HepG2 (cell line): ENCODE results near the gene PRR36. TPM values are rescaled to one million over a fixed set of nuclear protein-coding genes. Genes with fewer than 3 reads are reported as not detected.
"Not testable (repeated sequence)": the region's sequence is repeated elsewhere in the genome, so short reads cannot be mapped to it uniquely, and the experiment has no call there.

Experiments
- ATAC-seq: fragments of 200-7000 bp; cut with Tn5 transposase; 3 replicates; pipeline ENCODE4 v1.9.1; 2020; ENCODE audit warnings: mild to moderate bottlenecking, moderate library complexity
- BruUV-seq: library from RNA; stranded (reverse); fragments of 400-500 nt; replicated peaks from 2 replicates; lab custom pipeline; 2021; lab: Mats Ljungman, UMichigan
- CTCF ChIA-PET: fragments of 300-600 bp; formaldehyde crosslinking; extraction: SDS; loops from one replicate; lab custom pipeline; 2021; ENCODE audit warnings: low total read pairs, inconsistent platforms, low intra/inter-chr PET ratio; lab: Yijun Ruan, JAX
- POLR2A ChIA-PET: fragments of 350-600 bp; sonication (Branson Sonifier 250); formaldehyde crosslinking; loops from one replicate; lab custom pipeline; 2020; ENCODE audit warnings: antibody characterized with exemption, inconsistent platforms; lab: Yijun Ruan, JAX
- DNase-seq: peaks from one replicate; pipeline ENCODE4 v3.0.0-alpha.2; 2015; ENCODE audit warnings: low spot score
- FAIRE-seq: peaks from 3 replicates; lab custom pipeline; 2011; peaks lifted over from hg19 to GRCh38; lab: Jason Lieb, UNC
- H2AFZ ChIP-seq: one replicate; pipeline ENCODE4 v1.6.1; 2011; ENCODE audit warnings: low read length, inconsistent platforms
- H3K27ac ChIP-seq: fragments of 300-600 bp; 3 replicates; pipeline ENCODE4 v1.8.0; 2011; ENCODE audit warnings: mixed run types, mild to moderate bottlenecking, mixed read lengths, low read length, inconsistent platforms; ENCODE audit not compliant: insufficient read depth; ENCODE audit errors: extremely low read length
- H3K27me3 ChIP-seq, 2 experiments: fragments of 200-600 bp in 1 of 2; 2 replicates in 1 of 2; 3 replicates in 1 of 2; pipeline versions ENCODE4 v1.6.0 to v1.8.0; 2011; ENCODE audit warnings: low read length in 2 of 2, mild to moderate bottlenecking in 2 of 2, moderate library complexity in 2 of 2, inconsistent platforms in 1 of 2; ENCODE audit not compliant: insufficient read depth in 2 of 2, control insufficient read depth in 1 of 2
- H3K36me3 ChIP-seq, 2 experiments: fragments of 200-600 bp in 1 of 2; replicated peaks in 1 of 2; 2 replicates in 1 of 2; 3 replicates in 1 of 2; pipeline versions ENCODE4 v1.5.1 to v1.8.0; 2011; ENCODE audit warnings: low read length in 2 of 2, inconsistent platforms in 1 of 2; ENCODE audit not compliant: insufficient read depth in 2 of 2, control insufficient read depth in 1 of 2
- H3K4me1 ChIP-seq: 2 replicates; pipeline ENCODE4 v1.5.1; 2012; ENCODE audit warnings: low read length, inconsistent platforms; ENCODE audit not compliant: insufficient read depth
- H3K4me2 ChIP-seq: 2 replicates; pipeline ENCODE4 v1.6.0; 2011; ENCODE audit warnings: low read depth, low read length, inconsistent platforms
- H3K4me3 ChIP-seq, 3 experiments: fragments of 200-600 bp in 1 of 3; sonication (generic), shearing (Covaris generic) in 1 of 3; replicated peaks in 1 of 3; 2 replicates each; pipeline ENCODE4 v1.5.1; 2011 to 2016; ENCODE audit warnings: low read length in 3 of 3, inconsistent platforms in 2 of 3, low read depth in 2 of 3, mild to moderate bottlenecking in 2 of 3, control low read depth in 1 of 3, mixed read lengths in 1 of 3; ENCODE audit not compliant: insufficient read depth in 1 of 3
- H3K79me2 ChIP-seq: one replicate; pipeline ENCODE4 v1.6.1; 2011; ENCODE audit warnings: low read length, inconsistent platforms; ENCODE audit not compliant: insufficient read depth
- H3K9ac ChIP-seq: 2 replicates; pipeline ENCODE4 v1.6.0; 2011; ENCODE audit warnings: mild to moderate bottlenecking, low read depth, low read length, inconsistent platforms; ENCODE audit not compliant: insufficient read depth
- H3K9me3 ChIP-seq: 2 replicates; pipeline ENCODE4 v1.5.1; 2012; ENCODE audit warnings: mild to moderate bottlenecking, low read length
- H4K20me1 ChIP-seq: 2 replicates; pipeline ENCODE4 v1.6.0; 2011; ENCODE audit warnings: inconsistent platforms, mild to moderate bottlenecking, low read length, moderate library complexity; ENCODE audit not compliant: insufficient read depth
- DR1 ChIP-seq: sonication (generic); formaldehyde crosslinking; IDR thresholded peaks from 2 replicates; pipeline ENCODE4 v1.8.0; 2021; ENCODE audit warnings: mild to moderate bottlenecking, missing genetic modification reagents, inconsistent platforms
- ELF3 ChIP-seq: IDR thresholded peaks from 2 replicates; pipeline ENCODE4 v1.6.1; 2016; ENCODE audit warnings: missing genetic modification reagents, missing compliant biosample characterization
- HES4 ChIP-seq: sonication (generic); formaldehyde crosslinking; IDR thresholded peaks from 2 replicates; pipeline ENCODE4 v1.9.0; 2021; ENCODE audit warnings: mild to moderate bottlenecking, missing genetic modification reagents, borderline replicate concordance
- HOMEZ ChIP-seq: IDR thresholded peaks from 2 replicates; pipeline ENCODE4 v1.6.1; 2016; ENCODE audit warnings: low read depth
- KMT2A ChIP-seq: sonication (generic); formaldehyde crosslinking; IDR thresholded peaks from 2 replicates; pipeline ENCODE4 v1.4.0; 2020; ENCODE audit warnings: missing genetic modification reagents
- PCBP1 ChIP-seq: fragments of 200-400 bp; formaldehyde crosslinking; IDR thresholded peaks from 2 replicates; pipeline ENCODE4 v1.6.1; 2017; ENCODE audit warnings: mild to moderate bottlenecking, low read depth, low read length, borderline replicate concordance
- ZBTB21 ChIP-seq: sonication (generic); formaldehyde crosslinking; IDR thresholded peaks from 2 replicates; pipeline ENCODE4 v1.4.0; 2020; ENCODE audit warnings: missing genetic modification reagents
- ZBTB38 ChIP-seq: sonication (generic); formaldehyde crosslinking; IDR thresholded peaks from 2 replicates; pipeline ENCODE4 v1.5.1; 2020; ENCODE audit warnings: mild to moderate bottlenecking, missing genetic modification reagents
- ZKSCAN5 ChIP-seq: sonication (generic); formaldehyde crosslinking; IDR thresholded peaks from 2 replicates; pipeline ENCODE4 v1.5.1; 2020; ENCODE audit warnings: mild to moderate bottlenecking, missing genetic modification reagents
- ZNF230 ChIP-seq: sonication (generic); formaldehyde crosslinking; IDR thresholded peaks from 2 replicates; pipeline ENCODE4 v1.4.0; 2020; ENCODE audit warnings: mild to moderate bottlenecking, missing genetic modification reagents
- ZNF280D ChIP-seq: sonication (generic); formaldehyde crosslinking; IDR thresholded peaks from 2 replicates; pipeline ENCODE4 v1.5.1; 2020; ENCODE audit warnings: mild to moderate bottlenecking, missing genetic modification reagents
- ZNF577 ChIP-seq: sonication (generic); formaldehyde crosslinking; IDR thresholded peaks from 2 replicates; pipeline ENCODE4 v1.4.0; 2020; ENCODE audit warnings: mild to moderate bottlenecking, low read depth, missing genetic modification reagents, borderline replicate concordance
- ZNF891 ChIP-seq: sonication (generic); formaldehyde crosslinking; IDR thresholded peaks from 2 replicates; pipeline ENCODE4 v1.5.0; 2020; ENCODE audit warnings: mild to moderate bottlenecking, missing genetic modification reagents
- WGBS: methylation state at CpG from one replicate; pipeline ENCODE4 v1.1.6; 2017; ENCODE audit warnings: low lambda C conversion rate; 5-methylcytosine and 5-hydroxymethylcytosine counted together
- in situ Hi-C: cut with HindIII; loops from 2 replicates; pipeline ENCODE4 v1.10.0; 2017; ENCODE audit warnings: low pct_unique_long_range_greater_than_20kb; ENCODE audit not compliant: extremely low pct_ligation_motif_present
- intact Hi-C: fragments of 100-400 bp; cut with micrococcal nuclease; formaldehyde crosslinking; loops from one replicate; pipeline ENCODE4 v1.10.0; 2022; ENCODE audit not compliant: unreplicated experiment
- polyA plus RNA-seq, 8 experiments: library from polyadenylated mRNA; depleted of rRNA in 3 of 8; stranded (reverse) in 7 of 8; unstranded in 1 of 8; fragments of >200 nt; fragmentation: Illumina TruSeq in 4 of 8; extraction: Trizol in 4 of 8; gene quantifications; 2 replicates each; pipeline versions ENCODE4 v1.2.1 to v1.2.3, GENCODE V29; 2011 to 2016; ENCODE audit warnings: low read depth in 4 of 8, missing spikeins in 1 of 8, mixed read lengths in 1 of 8; ENCODE audit not compliant: insufficient read depth in 1 of 8
- total RNA-seq, 5 experiments: library from RNA; depleted of rRNA; stranded (reverse); fragments of >200 nt; fragmentation: Illumina TruSeq; extraction: Trizol; gene quantifications; 2 replicates each; pipeline ENCODE4 v1.2.3, GENCODE V29; 2016; ENCODE audit warnings: low read depth in 1 of 5

PRR36 gene
- total and polyA plus RNA-seq, 2 of the 13 experiments (the other 11 are each of a cell fraction or from before 2014, with no cell fraction given) = 0.07 to 0.17 TPM

DNA sequence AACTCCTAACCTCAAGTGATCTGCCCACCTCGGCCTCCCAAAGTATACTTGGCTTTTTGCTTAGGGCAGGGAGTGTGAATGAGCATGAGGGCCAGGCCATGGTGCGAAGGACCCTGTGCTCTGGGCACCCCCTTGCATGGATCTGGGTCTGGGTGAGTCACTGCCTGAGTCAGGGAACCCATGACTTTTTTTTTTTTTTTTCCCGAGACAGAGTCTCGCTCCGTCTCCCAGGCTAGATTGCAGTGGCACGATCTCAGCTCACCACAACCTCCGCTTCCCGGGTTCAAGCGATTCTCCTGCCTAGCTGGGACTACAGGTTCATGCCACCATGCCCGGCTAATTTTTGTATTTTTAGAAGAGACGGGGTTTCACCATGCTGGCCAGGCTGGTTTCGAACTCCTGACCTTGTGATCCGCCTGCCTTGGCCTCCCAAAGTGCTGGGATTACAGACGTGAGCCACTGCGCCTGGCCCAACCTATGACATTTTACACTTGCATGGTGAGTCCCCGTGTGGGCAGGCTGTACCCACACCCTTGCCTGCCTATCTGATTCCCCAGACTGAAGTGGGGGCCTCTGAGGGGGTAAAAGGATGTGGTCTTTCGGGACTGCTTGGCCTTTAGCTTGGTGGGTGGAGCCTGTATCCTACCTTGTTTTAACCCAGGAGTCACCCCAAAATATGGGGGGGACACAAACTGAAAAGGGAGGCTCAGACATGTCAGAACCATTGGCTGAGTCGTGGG is 19.3 kb upstream of the PRR36 start:
- H3K36me3 ChIP-seq, H3K27me3 ChIP-seq, DNase-seq, intact Hi-C loops, CTCF ChIA-PET, ATAC-seq, H3K4me3 ChIP-seq, H2AFZ ChIP-seq, H4K20me1 ChIP-seq, H3K9ac ChIP-seq, H3K79me2 ChIP-seq, in situ Hi-C loops, H3K4me2 ChIP-seq, BruUV-seq, H3K9me3 ChIP-seq, FAIRE-seq: not testable (repeated sequence)
- POLR2A ChIA-PET = interaction anchor here (0.9 to 2.4 kb wide), 2 partner anchors 10 to 25 kb away, joined by 4 to 15 read pairs; partner anchors contain the start of gene MAP2K7
- peak; percentile 35; the same call in 1 of the 2 replicates for TF ChIP-seq ZBTB38 (CRISPR knock-in tag)
- Histone ChIP-seq H3K27ac (peak overlapping the region; percentile 28), H3K4me1 (peaks cover 80% of the 10 kb centered on the region)
- WGBS = 96% methylated on average over 15 of the region's 18 CpGs

- H3K79me2 ChIP-seq = peaks cover 7% of the 10 kb centered on the region
- CTCF ChIA-PET = no interaction called here
- H3K9me3 ChIP-seq = no peaks in the 10 kb centered on the region
- no peak overlapping the region for H2AFZ ChIP-seq
- no peaks in the 10 kb centered on the region for H3K36me3 ChIP-seq
- BruUV-seq = TSS peak; percentile 93
- in situ Hi-C loops (no loop called here), intact Hi-C loops (no loop called here)
- FAIRE-seq (no peak), ATAC-seq (no peak), DNase-seq (no peak)
- H3K4me1 ChIP-seq = peaks cover 71% of the 10 kb centered on the region
- H3K9ac ChIP-seq = peak overlapping the region; percentile 86
- 23% methylated on average over 6 of the region's 8 CpGs for WGBS
- H3K4me2 ChIP-seq = peak overlapping the region; percentile 88
- TF ChIP-seq DR1 (no peak), HES4 (0 out of 2 replicates have a peak, but pooled peaks have one; percentile 0), KMT2A (CRISPR knock-in tag) (0 out of 2 replicates have a peak, but pooled peaks have one; percentile 11), ZNF577 (CRISPR knock-in tag) (no peak), ZBTB21 (CRISPR knock-in tag) (no peak), HOMEZ (CRISPR knock-in tag) (no peak), ZNF280D (0 out of 2 replicates have a peak, but pooled peaks have one; percentile 17), PCBP1 (no peak), ELF3 (CRISPR knock-in tag) (no peak), ZKSCAN5 (CRISPR knock-in tag) (no peak), ZNF230 (CRISPR knock-in tag) (0 out of 2 replicates have a peak, but pooled peaks have one; percentile 5), ZNF891 (CRISPR knock-in tag) (no peak)
- H3K27ac ChIP-seq = peak overlapping the region; percentile 58
- H3K4me3 ChIP-seq = peak overlapping the region; percentile 82 to 93 (median 90)
- no peaks in the 10 kb centered on the region for H4K20me1 ChIP-seq
- POLR2A ChIA-PET = interaction anchor here (0.8 to 8.1 kb wide), 8 partner anchors 9 to 58 kb away, joined by 4 to 75 read pairs (median 25); partner anchors contain the start of genes MAP2K7, PRR36 and SNAPC2
- no peaks in the 10 kb centered on the region for H3K27me3 ChIP-seq
These were observed 14.6 kb upstream of the PRR36 start for GRCh38 chr19:7888826-7889217.
